GM23338 (cell line): ENCODE results near the gene AHNAK2. TPM values are rescaled to one million over a fixed set of nuclear protein-coding genes. Genes with fewer than 3 reads are reported as not detected.

Experiments used
- ATAC-seq: fragments of 200-7000 bp; cut with Tn5 transposase; 3 replicates; pipeline ENCODE4 v1.9.1; 2020
- DNase-seq: peaks from one replicate; pipeline ENCODE4 v3.0.0-alpha.2; 2015; ENCODE audit warnings: low spot score
- H2AFZ ChIP-seq: fragments of 200-600 bp; sonication (generic); 2 replicates; pipeline ENCODE4 v1.8.0; 2016; ENCODE audit warnings: antibody characterized with exemption, mild to moderate bottlenecking, moderate library complexity
- H3F3A ChIP-seq: fragments of 200-600 bp; sonication (generic); replicated peaks from 2 replicates; pipeline ENCODE4 v1.8.0; 2017; ENCODE audit warnings: antibody characterized with exemption, mixed run types, low read depth
- H3K27ac ChIP-seq: fragments of 200-600 bp; sonication (generic); 2 replicates; pipeline ENCODE4 v1.6.1; 2016; ENCODE audit warnings: low read depth
- H3K27me3 ChIP-seq: fragments of 200-600 bp; sonication (generic); 2 replicates; pipeline ENCODE4 v1.8.0; 2016; ENCODE audit warnings: mild to moderate bottlenecking, mixed run types, moderate library complexity; ENCODE audit not compliant: insufficient read depth
- H3K36me3 ChIP-seq: fragments of 200-600 bp; sonication (generic); 2 replicates; pipeline ENCODE4 v1.8.0; 2016; ENCODE audit warnings: mild to moderate bottlenecking; ENCODE audit not compliant: insufficient read depth
- H3K4me1 ChIP-seq: fragments of 200-600 bp; sonication (generic); 2 replicates; pipeline ENCODE4 v1.8.0; 2016; ENCODE audit warnings: mild to moderate bottlenecking, moderate library complexity; ENCODE audit not compliant: insufficient read depth
- H3K4me2 ChIP-seq: fragments of 200-600 bp; sonication (generic); 2 replicates; pipeline ENCODE4 v1.7.1; 2017; ENCODE audit warnings: mixed run types
- H3K4me3 ChIP-seq: fragments of 200-600 bp; sonication (generic); 2 replicates; pipeline ENCODE4 v1.6.1; 2016; ENCODE audit warnings: mixed run types
- H3K79me2 ChIP-seq: fragments of 200-600 bp; sonication (generic); replicated peaks from 2 replicates; pipeline ENCODE4 v1.8.0; 2017; ENCODE audit warnings: mild to moderate bottlenecking; ENCODE audit not compliant: insufficient read depth
- H3K9me2 ChIP-seq: fragments of 200-600 bp; sonication (generic); 2 replicates; pipeline ENCODE4 v1.8.0; 2017; ENCODE audit not compliant: insufficient read depth
- H4K20me1 ChIP-seq: fragments of 200-600 bp; sonication (generic); replicated peaks from 2 replicates; pipeline ENCODE4 v1.8.0; 2017; ENCODE audit warnings: mild to moderate bottlenecking; ENCODE audit not compliant: insufficient read depth
- H3K27ac Mint-ChIP-seq: 2 replicates; pipeline ENCODE4 v1.8.0; 2020; ENCODE audit warnings: inconsistent platforms, mild to moderate bottlenecking, moderate library complexity, mixed read lengths
- H3K27me3 Mint-ChIP-seq: 3 replicates; pipeline ENCODE4 v1.8.0; 2022; ENCODE audit warnings: low read depth, mild to moderate bottlenecking, moderate library complexity, mixed read lengths, inconsistent platforms; ENCODE audit not compliant: insufficient read depth, poor library complexity
- H3K36me3 Mint-ChIP-seq: 3 replicates; pipeline ENCODE4 v1.8.0; 2021; ENCODE audit warnings: low read depth, mild to moderate bottlenecking, inconsistent platforms, moderate library complexity, mixed read lengths
- H3K4me1 Mint-ChIP-seq: 3 replicates; pipeline ENCODE4 v1.8.0; 2020; ENCODE audit warnings: mild to moderate bottlenecking, inconsistent platforms, mixed read lengths
- H3K4me3 Mint-ChIP-seq: 3 replicates; pipeline ENCODE4 v1.8.0; 2021; ENCODE audit warnings: moderate library complexity, mild to moderate bottlenecking, inconsistent platforms, mixed read lengths
- H3K9me3 Mint-ChIP-seq: 3 replicates; pipeline ENCODE4 v1.8.0; 2020; ENCODE audit warnings: moderate library complexity, mild to moderate bottlenecking, inconsistent platforms, mixed read lengths
- CREB1 ChIP-seq: fragments of 250-450 bp; sonication (Bioruptor Pico); IDR thresholded peaks from 2 replicates; pipeline ENCODE4 v1.5.0; 2020; ENCODE audit warnings: low read depth, mild to moderate bottlenecking, moderate library complexity
- CTCF ChIP-seq, 2 experiments: fragments of 200-600 bp in 1 of 2; sonication (generic) in 1 of 2; conservative IDR thresholded peaks; 2 replicates each; pipeline versions ENCODE4 v1.5.1 to v1.6.1; 2016 to 2017; ENCODE audit warnings: antibody characterized with exemption in 2 of 2, low read depth in 2 of 2, mild to moderate bottlenecking in 2 of 2, moderate library complexity in 1 of 2
- ETS1 ChIP-seq: IDR thresholded peaks from 2 replicates; pipeline ENCODE4 v1.6.1; 2016; ENCODE audit warnings: antibody characterized with exemption
- EZH2 ChIP-seq: fragments of 200-600 bp; sonication (generic); IDR thresholded peaks from one replicate; pipeline ENCODE4 v1.8.0; 2017; ENCODE audit warnings: antibody characterized with exemption, mild to moderate bottlenecking, low read depth; ENCODE audit not compliant: unreplicated experiment
- EZH2phosphoT487 ChIP-seq: fragments of 200-600 bp; sonication (generic); IDR thresholded peaks from one replicate; pipeline ENCODE4 v1.8.1; 2018; ENCODE audit warnings: antibody characterized with exemption; ENCODE audit not compliant: unreplicated experiment
- JUNB ChIP-seq: IDR thresholded peaks from one replicate; pipeline ENCODE4 v1.6.1; 2016; ENCODE audit warnings: antibody characterized with exemption; ENCODE audit not compliant: unreplicated experiment
- NANOG ChIP-seq: IDR thresholded peaks from 2 replicates; pipeline ENCODE4 v1.6.1; 2016; ENCODE audit warnings: antibody characterized with exemption, borderline replicate concordance
- POLR2AphosphoS5 ChIP-seq: IDR thresholded peaks from 2 replicates; pipeline ENCODE4 v1.6.1; 2016; ENCODE audit warnings: antibody characterized with exemption, low read depth
- REST ChIP-seq: IDR thresholded peaks from one replicate; pipeline ENCODE4 v1.6.1; 2018; ENCODE audit warnings: antibody characterized with exemption; ENCODE audit not compliant: unreplicated experiment
- STAT1 ChIP-seq: IDR thresholded peaks from one replicate; pipeline ENCODE4 v1.6.1; 2016; ENCODE audit warnings: antibody characterized with exemption; ENCODE audit not compliant: unreplicated experiment
- ZNF114 ChIP-seq: fragments of 250-450 bp; sonication (Bioruptor Pico); IDR thresholded peaks from 2 replicates; pipeline ENCODE4 v1.5.0; 2020; ENCODE audit warnings: mild to moderate bottlenecking, moderate library complexity
- ZNF331 ChIP-seq: fragments of 250-450 bp; sonication (Bioruptor Pico); IDR thresholded peaks from 2 replicates; pipeline ENCODE4 v1.5.0; 2020; ENCODE audit warnings: low read depth, mild to moderate bottlenecking, moderate library complexity
- ZNF462 ChIP-seq: fragments of 250-450 bp; sonication (Bioruptor Pico); IDR thresholded peaks from 2 replicates; pipeline ENCODE4 v1.5.0; 2020; ENCODE audit warnings: mild to moderate bottlenecking, moderate library complexity
- polyA plus RNA-seq: library from polyadenylated mRNA; unstranded; fragments of >200 nt; fragmentation: Nextera tagmentation; extraction: Ambion mirVana; gene quantifications from 2 replicates; pipeline ENCODE4 v1.2.1, GENCODE V29; 2016
- total RNA-seq: library from RNA; depleted of rRNA; stranded (reverse); fragments of >200 nt; shearing (Covaris generic); gene quantifications from 2 replicates; pipeline ENCODE4 v1.2.3, GENCODE V29; 2014

The AHNAK2 gene
- total and polyA plus RNA-seq, 2 experiments from 2014 or later, result 1.1 to 2.6 TPM

GRCh38 chr14:105018414-105018813 lies 40.2 kb upstream of the AHNAK2 start:
- H3K36me3 ChIP-seq, result no peaks in the 10 kb centered on the region
- H3K36me3 Mint-ChIP-seq, result peaks cover 28% of the 10 kb centered on the region
- no peak for TF ChIP-seq EZH2phosphoT487
- no peak for TF ChIP-seq CTCF (conservative IDR thresholded peaks at IDR 0.05; ENCODE audit: low read depth in 2 of 2)
- no peak for TF ChIP-seq ZNF462 (CRISPR knock-in tag)
- no peak for TF ChIP-seq POLR2AphosphoS5
- TF ChIP-seq STAT1, result no peak
- no peak for TF ChIP-seq REST
- TF ChIP-seq ZNF331 (CRISPR knock-in tag), result no peak
- no peak for TF ChIP-seq JUNB
- no peak for TF ChIP-seq EZH2
- no peak for TF ChIP-seq CREB1 (CRISPR knock-in tag)
- no peak for TF ChIP-seq ZNF114
- TF ChIP-seq NANOG, result no peak
- no peak for TF ChIP-seq ETS1
- H3F3A ChIP-seq, result peaks cover 5% of the 10 kb centered on the region; the same call in 1 of the 2 replicates
- H3K4me3 Mint-ChIP-seq, result peak overlapping the region; percentile 95; the same call in 2 of the 3 replicates
- ATAC-seq, result no peak
- 0 out of 2 replicates have a peak overlapping the region, but pooled peaks have one; percentile 17 for H3K4me3 ChIP-seq
- H4K20me1 ChIP-seq, result peaks cover 66% of the 10 kb centered on the region
- no peaks in the 10 kb centered on the region for H3K27me3 ChIP-seq
- no peak for DNase-seq
- H3K9me2 ChIP-seq, result no peaks in the 10 kb centered on the region
- no peak overlapping the region for H3K27ac ChIP-seq
- H3K4me2 ChIP-seq, result peak overlapping the region; percentile 57; the same call in 1 of the 2 replicates
- H2AFZ ChIP-seq, result no peak overlapping the region
- no peak overlapping the region for H3K27ac Mint-ChIP-seq
- H3K27me3 Mint-ChIP-seq, result peaks cover 25% of the 10 kb centered on the region
- no peaks in the 10 kb centered on the region for H3K9me3 Mint-ChIP-seq
- H3K79me2 ChIP-seq, result peaks cover 87% of the 10 kb centered on the region
- peaks cover 43% of the 10 kb centered on the region for H3K4me1 ChIP-seq
- peaks cover 73% of the 10 kb centered on the region for H3K4me1 Mint-ChIP-seq
